HG03520 (cell line): ENCODE data around the gene PARD3B.

Experiments
- ATAC-seq: cut with Tn5 transposase; IDR thresholded peaks from one replicate; pipeline ENCODE4 v1.9.1; 2021; ENCODE audit warnings: mild to moderate bottlenecking, moderate library complexity; ENCODE audit not compliant: unreplicated experiment

Gene PARD3B

GRCh38 chr2:205614965-205615364 is 1069.7 kb downstream of the PARD3B start:
- ATAC-seq = no peak

- ATAC-seq = no peak
Observed at GRCh38 chr2:205617905-205618304, 1072.6 kb downstream of the PARD3B start.

GRCh38 chr2:205619600-205619999 is 1074.3 kb downstream of the PARD3B start:
- no peak for ATAC-seq

GRCh38 chr2:205627085-205627484 is 1081.8 kb downstream of the PARD3B start:
- ATAC-seq = no peak

- no peak for ATAC-seq
Observed at GRCh38 chr2:205628422-205628821, 1083.1 kb downstream of the PARD3B start.

GRCh38 chr2:205629091-205629776 is 1084.0 kb downstream of the PARD3B start:
- ATAC-seq = no peak

GRCh38 chr2:205633994-205634393 is 1088.7 kb downstream of the PARD3B start:
- no peak for ATAC-seq

GRCh38 chr2:205636549-205637319 is 1091.5 kb downstream of the PARD3B start:
- ATAC-seq = no peak

- no peak for ATAC-seq
Observed at GRCh38 chr2:205637320-205637602, 1092.0 kb downstream of the PARD3B start.

- ATAC-seq = no peak
Observed at GRCh38 chr2:205637779-205638503, 1092.7 kb downstream of the PARD3B start.

GRCh38 chr2:205640716-205641115 is 1095.4 kb downstream of the PARD3B start:
- no peak for ATAC-seq

- no peak for ATAC-seq
Observed at GRCh38 chr2:205642599-205643356, 1097.5 kb downstream of the PARD3B start.

GRCh38 chr2:205643391-205643885 is 1098.2 kb downstream of the PARD3B start:
- no peak for ATAC-seq

- no peak for ATAC-seq
Observed at GRCh38 chr2:205644018-205644417, 1098.7 kb downstream of the PARD3B start.

GRCh38 chr2:205646680-205647079 is 1101.4 kb downstream of the PARD3B start:
- ATAC-seq = peak; percentile 96

- no peak for ATAC-seq
Observed at GRCh38 chr2:205650450-205650849, 1105.2 kb downstream of the PARD3B start.

GRCh38 chr2:205650931-205651330 is 1105.7 kb downstream of the PARD3B start:
- no peak for ATAC-seq

- no peak for ATAC-seq
Observed at GRCh38 chr2:205651719-205652118, 1106.4 kb downstream of the PARD3B start.

GRCh38 chr2:205654878-205655605 is 1109.8 kb downstream of the PARD3B start:
- no peak for ATAC-seq

GRCh38 chr2:205655779-205656456 is 1110.6 kb downstream of the PARD3B start:
- ATAC-seq = no peak
